ENCODE data around the gene MGMT. TPM values are rescaled to one million over a fixed set of nuclear protein-coding genes. Genes with fewer than 3 reads are reported as not detected.

Gene MGMT
- total and polyA plus RNA-seq, 2 of the 4 experiments (the other 2 are of a cell fraction), result 11.5 to 17.8 TPM

GRCh38 chr10:129502448-129502847, 35.4 kb downstream of the MGMT start:
- Histone ChIP-seq H2BK5ac (ENCODE audit: low read depth, low read length, poor library complexity, severe bottlenecking) (no peak overlapping the region), H3K4me3 (ENCODE audit: insufficient read depth, low read depth, low read length) (no peak overlapping the region), H2AK5ac (ENCODE audit: low read depth, low read length) (no peak overlapping the region), H3K27me3 (ENCODE audit: control insufficient read depth, insufficient read depth, low read length) (no peaks in the 10 kb centered on the region), H4K5ac (ENCODE audit: low read depth, low read length) (no peak overlapping the region), H4K8ac (ENCODE audit: low read depth in 2 of 2, low read length in 2 of 2) (no peak overlapping the region), H4K91ac (ENCODE audit: insufficient read depth, low read depth, low read length) (no peak overlapping the region), H2AFZ (replicated peaks; ENCODE audit: low read length, poor library complexity) (no peak overlapping the region), H4K20me1 (ENCODE audit: insufficient read depth, low read length) (no peaks in the 10 kb centered on the region), H3K14ac (replicated peaks; ENCODE audit: low read depth, low read length) (no peak overlapping the region), H2BK15ac (ENCODE audit: low read depth, low read length) (no peak overlapping the region), H3K9me3 (ENCODE audit: control insufficient read depth, insufficient read depth, low read length) (peaks cover 3% of the 10 kb centered on the region; the same call in 1 of the 2 replicates), H3K23ac (ENCODE audit: low read depth, low read length) (no peak overlapping the region), H3K4ac (ENCODE audit: low read depth, low read length) (no peak overlapping the region), H3K18ac (ENCODE audit: low read depth, low read length) (no peak overlapping the region), H3K9ac (ENCODE audit: low read depth, low read length) (no peak overlapping the region), H3K79me1 (ENCODE audit: low read depth in 1 of 2, low read length in 2 of 2) (peaks cover 4 to 5% of the 10 kb centered on the region in 2 experiments; a peak in 1 of 4 replicates), H2BK20ac (ENCODE audit: low read depth, low read length) (no peak overlapping the region), H3K4me1 (ENCODE audit: control insufficient read depth, insufficient read depth, low read length) (0 out of 2 replicates have a peak, but pooled peaks cover 2% of the 10 kb centered on the region), H2AK9ac (replicated peaks; ENCODE audit: low read depth, low read length, poor library complexity) (no peak overlapping the region), H3K4me2 (ENCODE audit: low read depth, low read length) (no peak overlapping the region), H3K36me3 (ENCODE audit: control insufficient read depth, insufficient read depth, low read length) (peaks cover 2% of the 10 kb centered on the region; the same call in 1 of the 2 replicates), H2BK120ac (ENCODE audit: low read depth, low read length) (no peak overlapping the region), H3K56ac (ENCODE audit: extremely low read depth, insufficient read depth, low read length) (no peak overlapping the region), H3K9me1 (ENCODE audit: insufficient read depth, low read length) (no peaks in the 10 kb centered on the region), H3K27ac (ENCODE audit: insufficient read depth, low read length) (no peak overlapping the region)
- no peak for DNase-seq
- ATAC-seq (ENCODE audit: low read depth), result no peak
- POLR2A ChIA-PET (ENCODE audit: unreplicated experiment), result no interaction called here
- intact Hi-C loops (cut with micrococcal nuclease), result no loop called here
- CTCF ChIA-PET, result no interaction called here
- no TSS peak for BruUV-seq (replicated peaks)
- in situ Hi-C loops (cut with MboI; ENCODE audit: low sequenced_read_pairs), result no loop called here
- no CpG with 5 or more reads among the region's 5 CpGs for WGBS, 2 experiments (ENCODE audit: extremely low coverage in 2 of 2, insufficient read length in 1 of 2)
- dilution Hi-C loops (cut with HindIII; ENCODE audit: low sequenced_read_pairs, unreplicated experiment), result no loop called here
- TF ChIP-seq ELK1 (IDR thresholded peaks at IDR 0.05; ENCODE audit: borderline replicate concordance, low read depth, low read length) (no peak), FOS (IDR thresholded peaks at IDR 0.05; ENCODE audit: low read depth, low read length) (no peak), MAFK (IDR thresholded peaks at IDR 0.05; ENCODE audit: low read depth, low read length) (no peak), CHD1 (IDR thresholded peaks at IDR 0.05; ENCODE audit: low read depth, low read length) (no peak), CEBPB (IDR thresholded peaks at IDR 0.05; ENCODE audit: low read depth, low read length) (no peak), POLR2A (IDR thresholded peaks at IDR 0.05; ENCODE audit: low read depth, low read length) (no peak), MXI1 (IDR thresholded peaks at IDR 0.05; ENCODE audit: borderline replicate concordance, low read depth, low read length) (no peak), RAD21 (IDR thresholded peaks at IDR 0.05; ENCODE audit: low read length) (no peak), RFX5 (IDR thresholded peaks at IDR 0.05; ENCODE audit: low read depth, low read length) (no peak), SMC3 (IDR thresholded peaks at IDR 0.05; ENCODE audit: low read depth, low read length) (no peak), NFE2L2 (IDR thresholded peaks at IDR 0.05; ENCODE audit: low read depth, low read length) (no peak), BHLHE40 (IDR thresholded peaks at IDR 0.05; ENCODE audit: low read depth, low read length) (no peak), USF2 (IDR thresholded peaks at IDR 0.05; ENCODE audit: low read depth, low read length) (no peak), CTCF (conservative IDR thresholded peaks at IDR 0.05; ENCODE audit: low read depth, low read length) (no peak), MAZ (IDR thresholded peaks at IDR 0.05; ENCODE audit: borderline replicate concordance, low read depth, low read length) (no peak), RCOR1 (IDR thresholded peaks at IDR 0.05; ENCODE audit: insufficient replicate concordance, low read length) (no peak)

All from IMR-90 (cell line).